Glutamatergic neuron (in vitro differentiated cells): ENCODE measurements around the gene RLF. TPM values are rescaled to one million over a fixed set of nuclear protein-coding genes. Genes with fewer than 3 reads are reported as not detected.

Experiments
- DNase-seq: peaks from one replicate; pipeline ENCODE4 v3.0.0; 2022
- H3K27ac Mint-ChIP-seq: one replicate; pipeline ENCODE4 v1.8.0; 2020; ENCODE audit warnings: mild to moderate bottlenecking, mixed read lengths, inconsistent platforms; ENCODE audit not compliant: unreplicated experiment
- H3K27me3 Mint-ChIP-seq: one replicate; pipeline ENCODE4 v1.8.0; 2020; ENCODE audit warnings: mild to moderate bottlenecking, moderate library complexity, mixed read lengths, inconsistent platforms; ENCODE audit not compliant: unreplicated experiment
- H3K36me3 Mint-ChIP-seq: one replicate; pipeline ENCODE4 v1.8.0; 2020; ENCODE audit warnings: mild to moderate bottlenecking, mixed read lengths, inconsistent platforms; ENCODE audit not compliant: unreplicated experiment
- H3K4me1 Mint-ChIP-seq: one replicate; pipeline ENCODE4 v1.8.0; 2020; ENCODE audit warnings: mild to moderate bottlenecking, low read depth, mixed read lengths, inconsistent platforms; ENCODE audit not compliant: unreplicated experiment
- H3K4me3 Mint-ChIP-seq: one replicate; pipeline ENCODE4 v1.8.0; 2020; ENCODE audit warnings: mild to moderate bottlenecking, mixed read lengths, inconsistent platforms; ENCODE audit not compliant: unreplicated experiment
- H3K9me3 Mint-ChIP-seq: one replicate; pipeline ENCODE4 v1.8.0; 2020; ENCODE audit warnings: mild to moderate bottlenecking, moderate library complexity, mixed read lengths, inconsistent platforms; ENCODE audit not compliant: unreplicated experiment
- total RNA-seq: library from RNA; stranded (reverse); fragmentation: NEBNext Ultra II Directional; extraction: Animal tissue kit (Norgen Biotek cat#: 25700); gene quantifications from one replicate; pipeline ENCODE4 v1.2.1, GENCODE V29; 2021; ENCODE audit not compliant: unreplicated experiment
- TF ChIP-seq, protein P1 (sequence below): fragments of 200-600 bp; sonication (generic); IDR thresholded peaks from one replicate; pipeline ENCODE4 v1.5.0; 2021; ENCODE audit not compliant: partially characterized antibody, unreplicated experiment

The RLF gene
- total RNA-seq, 1 donor from 2014 or later = 15.0 TPM

- DNase-seq = no peak
- TF ChIP-seq, protein P1, sequence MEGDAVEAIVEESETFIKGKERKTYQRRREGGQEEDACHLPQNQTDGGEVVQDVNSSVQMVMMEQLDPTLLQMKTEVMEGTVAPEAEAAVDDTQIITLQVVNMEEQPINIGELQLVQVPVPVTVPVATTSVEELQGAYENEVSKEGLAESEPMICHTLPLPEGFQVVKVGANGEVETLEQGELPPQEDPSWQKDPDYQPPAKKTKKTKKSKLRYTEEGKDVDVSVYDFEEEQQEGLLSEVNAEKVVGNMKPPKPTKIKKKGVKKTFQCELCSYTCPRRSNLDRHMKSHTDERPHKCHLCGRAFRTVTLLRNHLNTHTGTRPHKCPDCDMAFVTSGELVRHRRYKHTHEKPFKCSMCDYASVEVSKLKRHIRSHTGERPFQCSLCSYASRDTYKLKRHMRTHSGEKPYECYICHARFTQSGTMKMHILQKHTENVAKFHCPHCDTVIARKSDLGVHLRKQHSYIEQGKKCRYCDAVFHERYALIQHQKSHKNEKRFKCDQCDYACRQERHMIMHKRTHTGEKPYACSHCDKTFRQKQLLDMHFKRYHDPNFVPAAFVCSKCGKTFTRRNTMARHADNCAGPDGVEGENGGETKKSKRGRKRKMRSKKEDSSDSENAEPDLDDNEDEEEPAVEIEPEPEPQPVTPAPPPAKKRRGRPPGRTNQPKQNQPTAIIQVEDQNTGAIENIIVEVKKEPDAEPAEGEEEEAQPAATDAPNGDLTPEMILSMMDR = no peak
- Mint-ChIP-seq H3K27ac (no peak overlapping the region), H3K4me1 (no peaks in the 10 kb centered on the region), H3K36me3 (no peaks in the 10 kb centered on the region), H3K27me3 (no peaks in the 10 kb centered on the region), H3K4me3 (no peak overlapping the region), H3K9me3 (no peaks in the 10 kb centered on the region)
Measured at GRCh38 chr1:40155135-40155534, 6.1 kb upstream of the RLF start.

GRCh38 chr1:40155910-40156309, 5.3 kb upstream of the RLF start:
- DNase-seq = no peak
- Mint-ChIP-seq H3K27ac (no peak overlapping the region), H3K27me3 (no peaks in the 10 kb centered on the region), H3K36me3 (no peaks in the 10 kb centered on the region), H3K4me1 (peaks cover 3% of the 10 kb centered on the region), H3K9me3 (no peaks in the 10 kb centered on the region), H3K4me3 (no peak overlapping the region)
- TF ChIP-seq, protein P1 = no peak

DNA sequence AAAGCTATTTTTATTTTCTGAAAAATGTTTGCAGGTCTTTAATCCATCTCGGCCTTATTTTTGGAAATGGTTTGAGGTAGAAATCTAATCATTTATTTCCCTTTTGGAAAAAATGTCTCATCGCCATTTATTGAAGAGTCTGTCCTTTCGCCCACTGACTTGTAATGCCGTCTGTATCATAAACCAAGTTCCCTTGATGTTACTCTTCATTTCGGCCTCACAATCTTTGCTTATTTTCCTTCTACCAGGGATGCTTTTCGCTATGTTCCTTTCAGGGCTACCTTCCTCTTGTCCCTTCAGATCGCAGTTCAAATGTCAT, 422 bp upstream of the RLF start:
- TF ChIP-seq, protein P1 = no peak
- Mint-ChIP-seq H3K27ac (peak overlapping the region; percentile 90), H3K4me1 (peaks cover 4% of the 10 kb centered on the region), H3K4me3 (peak overlapping the region; percentile 94), H3K27me3 (no peaks in the 10 kb centered on the region), H3K9me3 (no peaks in the 10 kb centered on the region), H3K36me3 (no peaks in the 10 kb centered on the region)
- no peak for DNase-seq

DNA sequence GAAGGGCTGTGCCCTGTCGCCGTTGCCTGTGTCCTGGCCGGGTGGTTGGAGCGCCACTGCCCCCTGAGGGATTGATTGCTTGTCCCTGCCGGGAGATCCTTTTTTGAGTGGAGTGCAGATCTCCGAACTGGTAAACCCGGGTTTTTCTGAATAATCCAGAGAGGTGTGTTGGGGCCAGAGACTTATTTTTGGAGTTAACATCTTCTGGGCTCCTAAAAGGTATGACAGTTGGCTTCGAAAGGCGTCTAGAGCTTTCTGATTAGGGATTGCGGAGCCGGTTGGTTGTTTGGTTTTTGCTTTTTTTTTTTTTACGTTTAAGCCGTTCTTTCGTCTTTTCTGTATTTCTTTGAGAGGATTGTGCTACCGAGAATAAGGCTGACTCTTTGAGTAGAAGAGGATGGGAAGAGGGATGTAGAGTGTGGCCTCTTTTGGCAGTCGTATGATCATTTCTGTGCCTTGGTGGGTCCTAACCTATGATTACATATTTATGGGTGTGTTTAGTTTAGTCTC, 756 bp downstream of the RLF start:
- TF ChIP-seq, protein P1 = no peak
- no peak for DNase-seq
- no peaks in the 10 kb centered on the region for H3K27me3 Mint-ChIP-seq
- peaks cover 4% of the 10 kb centered on the region for H3K4me1 Mint-ChIP-seq
- H3K9me3 Mint-ChIP-seq = no peaks in the 10 kb centered on the region
- no peak overlapping the region for H3K4me3 Mint-ChIP-seq
- H3K27ac Mint-ChIP-seq = no peak overlapping the region
- H3K36me3 Mint-ChIP-seq = no peaks in the 10 kb centered on the region

DNA sequence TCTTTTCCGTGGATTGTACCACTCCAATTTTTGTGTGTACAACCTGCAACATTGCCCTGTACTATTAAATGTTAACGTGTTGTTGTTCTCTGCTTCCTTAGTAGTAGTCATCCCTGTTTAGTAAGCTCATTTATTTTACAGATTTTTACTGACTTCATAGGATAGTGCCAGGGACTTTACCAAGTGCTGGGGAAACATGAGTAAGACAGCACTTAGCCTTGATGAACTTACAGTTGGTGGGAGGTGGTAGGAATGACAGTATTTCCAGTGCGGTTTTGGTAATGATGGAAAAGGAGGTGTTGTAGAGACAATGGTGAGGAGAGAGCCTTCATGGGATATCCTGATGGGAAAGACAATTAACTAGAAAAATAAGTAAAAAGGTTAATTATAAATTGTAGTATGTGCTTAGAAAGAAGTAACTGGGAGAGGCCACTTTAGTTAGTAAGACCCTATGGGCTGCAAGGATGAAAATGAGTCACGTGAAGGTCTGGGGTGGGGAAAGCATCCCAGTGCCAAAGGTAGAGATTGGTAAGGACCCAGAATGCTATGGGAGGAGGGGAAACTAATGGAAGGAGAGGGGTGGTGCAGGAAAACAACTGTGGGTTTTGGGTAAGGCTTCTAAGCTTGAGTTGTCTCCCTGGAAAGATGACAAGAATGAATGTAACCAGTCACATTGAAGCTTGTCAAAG, 1.7 kb downstream of the RLF start:
- Mint-ChIP-seq H3K27me3 (no peaks in the 10 kb centered on the region), H3K36me3 (no peaks in the 10 kb centered on the region), H3K9me3 (no peaks in the 10 kb centered on the region), H3K4me1 (peaks cover 4% of the 10 kb centered on the region), H3K4me3 (no peak overlapping the region), H3K27ac (no peak overlapping the region)
- no peak for DNase-seq
- TF ChIP-seq, protein P1 = no peak
